Mesothelial cell of epicardium (in vitro differentiated cells): ENCODE results near the gene KEL. TPM values are rescaled to one million over a fixed set of nuclear protein-coding genes. Genes with fewer than 3 reads are reported as not detected.

Experiments
- DNase-seq, 2 experiments: peaks; one replicate each; pipeline ENCODE4 v3.0.0; 2021; ENCODE audit warnings: low spot score in 2 of 2; ENCODE audit not compliant: unreplicated experiment in 2 of 2
- H3K27ac Mint-ChIP-seq: 2 replicates; pipeline ENCODE4 v1.8.0; 2021; ENCODE audit warnings: mixed read lengths
- H3K27me3 Mint-ChIP-seq: 2 replicates; pipeline ENCODE4 v1.8.0; 2021; ENCODE audit warnings: low read depth, mixed read lengths
- H3K36me3 Mint-ChIP-seq: 2 replicates; pipeline ENCODE4 v1.8.0; 2021; ENCODE audit warnings: mixed read lengths
- H3K4me1 Mint-ChIP-seq: 2 replicates; pipeline ENCODE4 v1.8.0; 2021; ENCODE audit warnings: mixed read lengths
- H3K4me3 Mint-ChIP-seq: 2 replicates; pipeline ENCODE4 v1.8.0; 2021; ENCODE audit warnings: mild to moderate bottlenecking, moderate library complexity, mixed read lengths
- H3K9me3 Mint-ChIP-seq: 2 replicates; pipeline ENCODE4 v1.8.0; 2021; ENCODE audit warnings: mixed read lengths
- total RNA-seq: library from RNA; stranded (reverse); gene quantifications from 3 replicates; pipeline ENCODE4 v1.2.1, GENCODE V29; 2021
- TF ChIP-seq, protein P1 (sequence below): fragments of 200-600 bp; sonication (generic); IDR thresholded peaks from one replicate; pipeline ENCODE4 v1.5.0; 2021; ENCODE audit warnings: antibody characterized with exemption; ENCODE audit not compliant: unreplicated experiment

Gene KEL
- total RNA-seq, 1 donor from 2014 or later = 2.3 TPM

- H3K36me3 Mint-ChIP-seq = no peaks in the 10 kb centered on the region
- TF ChIP-seq, protein P1, sequence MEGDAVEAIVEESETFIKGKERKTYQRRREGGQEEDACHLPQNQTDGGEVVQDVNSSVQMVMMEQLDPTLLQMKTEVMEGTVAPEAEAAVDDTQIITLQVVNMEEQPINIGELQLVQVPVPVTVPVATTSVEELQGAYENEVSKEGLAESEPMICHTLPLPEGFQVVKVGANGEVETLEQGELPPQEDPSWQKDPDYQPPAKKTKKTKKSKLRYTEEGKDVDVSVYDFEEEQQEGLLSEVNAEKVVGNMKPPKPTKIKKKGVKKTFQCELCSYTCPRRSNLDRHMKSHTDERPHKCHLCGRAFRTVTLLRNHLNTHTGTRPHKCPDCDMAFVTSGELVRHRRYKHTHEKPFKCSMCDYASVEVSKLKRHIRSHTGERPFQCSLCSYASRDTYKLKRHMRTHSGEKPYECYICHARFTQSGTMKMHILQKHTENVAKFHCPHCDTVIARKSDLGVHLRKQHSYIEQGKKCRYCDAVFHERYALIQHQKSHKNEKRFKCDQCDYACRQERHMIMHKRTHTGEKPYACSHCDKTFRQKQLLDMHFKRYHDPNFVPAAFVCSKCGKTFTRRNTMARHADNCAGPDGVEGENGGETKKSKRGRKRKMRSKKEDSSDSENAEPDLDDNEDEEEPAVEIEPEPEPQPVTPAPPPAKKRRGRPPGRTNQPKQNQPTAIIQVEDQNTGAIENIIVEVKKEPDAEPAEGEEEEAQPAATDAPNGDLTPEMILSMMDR = no peak
- no peak for DNase-seq
- no peaks in the 10 kb centered on the region for H3K27me3 Mint-ChIP-seq
- H3K4me3 Mint-ChIP-seq = no peak overlapping the region
- H3K27ac Mint-ChIP-seq = no peak overlapping the region
- H3K4me1 Mint-ChIP-seq = peaks cover under 1% of the 10 kb centered on the region
- H3K9me3 Mint-ChIP-seq = peaks cover 13% of the 10 kb centered on the region
Measured at GRCh38 chr7:142968229-142968628, 6.1 kb upstream of the KEL start.

GRCh38 chr7:142964502-142965246, 2.5 kb upstream of the KEL start:
- TF ChIP-seq, protein P1 = no peak
- H3K4me1 Mint-ChIP-seq = peaks cover 14% of the 10 kb centered on the region
- no peak overlapping the region for H3K27ac Mint-ChIP-seq

GRCh38 chr7:142963993-142964392, 1.8 kb upstream of the KEL start:
- no peak for DNase-seq
- Mint-ChIP-seq H3K27me3 (peaks cover 4% of the 10 kb centered on the region), H3K9me3 (no peaks in the 10 kb centered on the region), H3K27ac (no peak overlapping the region), H3K4me3 (no peak overlapping the region), H3K4me1 (peaks cover 14% of the 10 kb centered on the region), H3K36me3 (no peaks in the 10 kb centered on the region)
- TF ChIP-seq, protein P1 = no peak

More at GRCh38 chr7:142964502-142965246, 2.5 kb upstream of the KEL start:
- Mint-ChIP-seq H3K9me3 (no peaks in the 10 kb centered on the region), H3K36me3 (no peaks in the 10 kb centered on the region), H3K27me3 (no peaks in the 10 kb centered on the region), H3K4me3 (no peak overlapping the region)
- no peak for DNase-seq

- H3K4me3 Mint-ChIP-seq = no peak overlapping the region
Measured at GRCh38 chr7:142962991-142963390, 828 bp upstream of the KEL start.

GRCh38 chr7:142961595-142961972, 579 bp downstream of the KEL start:
- Mint-ChIP-seq H3K27me3 (peaks cover 4% of the 10 kb centered on the region), H3K4me3 (no peak overlapping the region), H3K27ac (no peak overlapping the region), H3K36me3 (peaks cover under 1% of the 10 kb centered on the region), H3K9me3 (no peaks in the 10 kb centered on the region), H3K4me1 (peaks cover 20% of the 10 kb centered on the region)
- no peak for DNase-seq
- TF ChIP-seq, protein P1 = no peak

More at GRCh38 chr7:142962991-142963390, 828 bp upstream of the KEL start:
- Mint-ChIP-seq H3K4me1 (peaks cover 14% of the 10 kb centered on the region), H3K27me3 (peaks cover 4% of the 10 kb centered on the region), H3K27ac (no peak overlapping the region), H3K9me3 (no peaks in the 10 kb centered on the region), H3K36me3 (no peaks in the 10 kb centered on the region)
- no peak for DNase-seq
- TF ChIP-seq, protein P1 = no peak
